Activated CD4-positive, alpha-beta memory T cell treated with anti-CD3 and anti-CD28 coated beads for 36 hours (primary cell): ENCODE measurements around the gene SLC2A9. TPM values are rescaled to one million over a fixed set of nuclear protein-coding genes. Genes with fewer than 3 reads are reported as not detected.
"Not testable (repeated sequence)": the region's sequence is repeated elsewhere in the genome, so short reads cannot be mapped to it uniquely, and the experiment has no call there.

ENCODE experiments used
- CTCF ChIA-PET: fragments of 350-600 bp; sonication (Branson Sonifier 250); formaldehyde crosslinking; loops from one replicate; lab custom pipeline; 2021; ENCODE audit warnings: antibody characterized with exemption, inconsistent platforms; lab: Charles Lee
- POLR2A ChIA-PET: fragments of 350-600 bp; sonication (Branson Sonifier 250); formaldehyde crosslinking; loops from one replicate; lab custom pipeline; 2021; ENCODE audit warnings: antibody characterized with exemption; lab: Charles Lee
- DNase-seq: peaks from one replicate; pipeline ENCODE4 v3.0.0-alpha.2; 2020
- H3K27ac Mint-ChIP-seq: one replicate; pipeline ENCODE4 v1.8.0; 2021; ENCODE audit warnings: mixed read lengths
- H3K27me3 Mint-ChIP-seq: one replicate; pipeline ENCODE4 v1.8.0; 2021; ENCODE audit warnings: mixed read lengths
- H3K36me3 Mint-ChIP-seq: one replicate; pipeline ENCODE4 v1.8.0; 2021; ENCODE audit warnings: mixed read lengths
- H3K4me1 Mint-ChIP-seq: one replicate; pipeline ENCODE4 v1.8.0; 2021; ENCODE audit warnings: low read depth, mixed read lengths
- H3K4me3 Mint-ChIP-seq: one replicate; pipeline ENCODE4 v1.8.0; 2021; ENCODE audit warnings: mild to moderate bottlenecking, mixed read lengths
- H3K9me3 Mint-ChIP-seq: one replicate; pipeline ENCODE4 v1.8.0; 2021; ENCODE audit warnings: mixed read lengths
- intact Hi-C: fragments of 100-400 bp; cut with micrococcal nuclease; formaldehyde crosslinking; loops from one replicate; pipeline ENCODE4 v1.15.1; 2023
- total RNA-seq, 2 experiments: library from RNA; stranded (reverse); gene quantifications; one replicate each; pipeline ENCODE4 v1.2.3, GENCODE V29; 2021

SLC2A9 gene
- total RNA-seq, 2 experiments from 2014 or later, result 0.10 to 0.65 TPM

- Mint-ChIP-seq H3K27me3 (peaks cover 11% of the 10 kb centered on the region), H3K4me3 (no peak overlapping the region), H3K27ac (no peak overlapping the region), H3K36me3 (no peaks in the 10 kb centered on the region), H3K9me3 (no peaks in the 10 kb centered on the region), H3K4me1 (no peaks in the 10 kb centered on the region)
- intact Hi-C loops, result no loop called here
- ChIA-PET CTCF (no interaction called here), POLR2A (no interaction called here)
- no peak for DNase-seq
Measured at GRCh38 chr4:9804918-9805317, 216.4 kb downstream of the SLC2A9 start.

GRCh38 chr4:9800848-9801247 is 220.4 kb downstream of the SLC2A9 start:
- CTCF ChIA-PET, result no interaction called here
- intact Hi-C loops, result no loop called here
- H3K4me3 Mint-ChIP-seq, result no peak overlapping the region

GRCh38 chr4:9796641-9797040 is 224.7 kb downstream of the SLC2A9 start:
- POLR2A ChIA-PET, H3K4me1 Mint-ChIP-seq, H3K36me3 Mint-ChIP-seq, DNase-seq, intact Hi-C loops, H3K9me3 Mint-ChIP-seq, CTCF ChIA-PET, H3K27ac Mint-ChIP-seq, H3K4me3 Mint-ChIP-seq: not testable (repeated sequence)
- peaks cover 21% of the 10 kb centered on the region for H3K27me3 Mint-ChIP-seq

More at GRCh38 chr4:9800848-9801247, 220.4 kb downstream of the SLC2A9 start:
- peaks cover 26% of the 10 kb centered on the region for H3K27me3 Mint-ChIP-seq
- POLR2A ChIA-PET, result no interaction called here
- no peaks in the 10 kb centered on the region for H3K9me3 Mint-ChIP-seq
- no peak overlapping the region for H3K27ac Mint-ChIP-seq
- no peaks in the 10 kb centered on the region for H3K36me3 Mint-ChIP-seq
- DNase-seq, result no peak
- H3K4me1 Mint-ChIP-seq, result no peaks in the 10 kb centered on the region

GRCh38 chr4:9792381-9792780 is 228.9 kb downstream of the SLC2A9 start:
- H3K36me3 Mint-ChIP-seq, result no peaks in the 10 kb centered on the region
- intact Hi-C loops, result no loop called here
- H3K9me3 Mint-ChIP-seq, result peaks cover 2% of the 10 kb centered on the region
- DNase-seq, result no peak
- CTCF ChIA-PET, result interaction anchor here (0.6 kb wide), 1 partner anchor 742 kb away, joined by 4 read pairs; no protein-coding TSS in a partner anchor
- H3K4me1 Mint-ChIP-seq, result no peaks in the 10 kb centered on the region
- POLR2A ChIA-PET, result no interaction called here
- no peak overlapping the region for H3K27ac Mint-ChIP-seq
- H3K4me3 Mint-ChIP-seq, result no peak overlapping the region
- peaks cover 16% of the 10 kb centered on the region for H3K27me3 Mint-ChIP-seq

- POLR2A ChIA-PET, DNase-seq, H3K4me3 Mint-ChIP-seq, H3K27ac Mint-ChIP-seq, H3K4me1 Mint-ChIP-seq, H3K36me3 Mint-ChIP-seq, H3K9me3 Mint-ChIP-seq, intact Hi-C loops: not testable (repeated sequence)
- CTCF ChIA-PET, result interaction anchor here (1.3 kb wide), 1 partner anchor 229 kb away, joined by 3 read pairs; no protein-coding TSS in a partner anchor
- peaks cover 21% of the 10 kb centered on the region for H3K27me3 Mint-ChIP-seq
Measured at GRCh38 chr4:9785891-9786290, 235.4 kb downstream of the SLC2A9 start.

GRCh38 chr4:9782136-9782436 is 239.2 kb downstream of the SLC2A9 start:
- DNase-seq, result no peak
- Mint-ChIP-seq H3K27ac (no peak overlapping the region), H3K9me3 (no peaks in the 10 kb centered on the region), H3K4me1 (no peaks in the 10 kb centered on the region), H3K36me3 (no peaks in the 10 kb centered on the region), H3K4me3 (no peak overlapping the region), H3K27me3 (peaks cover 34% of the 10 kb centered on the region)
- ChIA-PET POLR2A (no interaction called here), CTCF (no interaction called here)
- intact Hi-C loops, result no loop called here

- POLR2A ChIA-PET, result no interaction called here
- CTCF ChIA-PET, result no interaction called here
- no peaks in the 10 kb centered on the region for H3K4me1 Mint-ChIP-seq
- H3K27ac Mint-ChIP-seq, result no peak within 1 kb of the TSS
- no peak for DNase-seq
- H3K27me3 Mint-ChIP-seq, result peaks cover 34% of the 10 kb centered on the region
- no peaks in the 10 kb centered on the region for H3K9me3 Mint-ChIP-seq
- intact Hi-C loops, result no loop called here
- no peaks in the 10 kb centered on the region for H3K36me3 Mint-ChIP-seq
- no peak within 1 kb of the TSS for H3K4me3 Mint-ChIP-seq
Measured at GRCh38 chr4:9781343-9782135, 239.8 kb downstream of the SLC2A9 start, which contains the start of gene DRD5. TSS of gene DRD5 (plus strand) at chr4:9781634. CDS start at chr4:9782030, 396 bp downstream.

Other genes with a start within 250 kb of the SLC2A9 start
- gene DRD5, start 239.9 kb downstream of the SLC2A9 start, total RNA-seq, result not detected
- gene WDR1, start 95.3 kb upstream of the SLC2A9 start, total RNA-seq, result 100 to 1,000 TPM; 351 to 353 TPM